NOMO-1 treated with DMSO at 0.1 percent for 48 hours (cell line): ENCODE data around the gene PCDHA1.

Experiments
- DNase-seq: peaks from one replicate; lab custom pipeline; 2025; ENCODE audit not compliant: unreplicated experiment; lab: John Stamatoyannopoulos, UW

Gene PCDHA1

GRCh38 chr5:140986117-140986521 lies 200.2 kb downstream of the PCDHA1 start:
- DNase-seq = no peak

- no peak for DNase-seq
Measured at GRCh38 chr5:140988100-140988499, 202.2 kb downstream of the PCDHA1 start.

GRCh38 chr5:140988608-140989007 lies 202.7 kb downstream of the PCDHA1 start:
- DNase-seq = no peak

- no peak for DNase-seq
Measured at GRCh38 chr5:140989254-140990020, 203.5 kb downstream of the PCDHA1 start.

GRCh38 chr5:140992828-140993227 lies 206.9 kb downstream of the PCDHA1 start:
- DNase-seq = no peak

GRCh38 chr5:140996060-140996459 lies 210.1 kb downstream of the PCDHA1 start:
- no peak for DNase-seq

- no peak for DNase-seq
Measured at GRCh38 chr5:140998921-140999410, 213.0 kb downstream of the PCDHA1 start.

- DNase-seq = no peak
Measured at GRCh38 chr5:141001446-141001843, 215.5 kb downstream of the PCDHA1 start.

- no peak for DNase-seq
Measured at GRCh38 chr5:141001844-141002604, 216.1 kb downstream of the PCDHA1 start.

- no peak for DNase-seq
Measured at GRCh38 chr5:141002605-141002965, 216.6 kb downstream of the PCDHA1 start.

GRCh38 chr5:141003031-141003430 lies 217.1 kb downstream of the PCDHA1 start:
- no peak for DNase-seq

- DNase-seq = no peak
Measured at GRCh38 chr5:141003791-141004611, 218.1 kb downstream of the PCDHA1 start.

- no peak for DNase-seq
Measured at GRCh38 chr5:141007791-141008190, 221.9 kb downstream of the PCDHA1 start.

GRCh38 chr5:141010047-141010793 lies 224.3 kb downstream of the PCDHA1 start:
- no peak for DNase-seq

GRCh38 chr5:141017943-141018342 lies 232.0 kb downstream of the PCDHA1 start:
- DNase-seq = no peak

GRCh38 chr5:141022384-141022783 lies 236.4 kb downstream of the PCDHA1 start:
- no peak for DNase-seq

- no peak for DNase-seq
Measured at GRCh38 chr5:141031006-141031405, 245.1 kb downstream of the PCDHA1 start.

- DNase-seq = no peak
Measured at GRCh38 chr5:141032626-141033025, 246.7 kb downstream of the PCDHA1 start.

- no peak for DNase-seq
Measured at GRCh38 chr5:141039061-141039460, 253.1 kb downstream of the PCDHA1 start.

- no peak for DNase-seq
Measured at GRCh38 chr5:141039517-141039916, 253.6 kb downstream of the PCDHA1 start.
